ENCODE data around the gene FBF1.
A peak's percentile ranks its signal among the peaks of the same experiment; 100 is the strongest.

The FBF1 gene

GRCh38 chr17:75914643-75915267 is 26.1 kb downstream of the FBF1 start:
- no peak for DNase-seq

- no peak for DNase-seq
These were observed 27.2 kb downstream of the FBF1 start for GRCh38 chr17:75913537-75914210.

GRCh38 chr17:75910699-75911098 is 30.1 kb downstream of the FBF1 start:
- no peak for DNase-seq

- no peak for DNase-seq
These were observed 31.0 kb downstream of the FBF1 start for GRCh38 chr17:75909812-75910274.

- DNase-seq: no peak
These were observed 31.6 kb downstream of the FBF1 start for GRCh38 chr17:75909051-75909811.

GRCh38 chr17:75908201-75908600 is 32.6 kb downstream of the FBF1 start:
- DNase-seq: no peak

GRCh38 chr17:75906143-75906884 is 34.5 kb downstream of the FBF1 start:
- DNase-seq: no peak

- DNase-seq: peak; percentile 77 to 98
These were observed 35.9 kb downstream of the FBF1 start, which contains the start of gene MRPL38 for GRCh38 chr17:75904749-75905521. Gene MRPL38 (minus strand): TSS chr17:75904884. CDS start chr17:75904875, 9 bp downstream.

- DNase-seq: no peak
These were observed 38.4 kb downstream of the FBF1 start for GRCh38 chr17:75902406-75902805.

GRCh38 chr17:75901727-75902126 is 39.1 kb downstream of the FBF1 start:
- DNase-seq: no peak

- no peak for DNase-seq
These were observed 39.9 kb downstream of the FBF1 start for GRCh38 chr17:75900691-75901533.

- DNase-seq: no peak
These were observed 40.9 kb downstream of the FBF1 start for GRCh38 chr17:75899767-75900468.

- no peak for DNase-seq
These were observed 41.5 kb downstream of the FBF1 start for GRCh38 chr17:75899353-75899752.

GRCh38 chr17:75898791-75899190 is 42.1 kb downstream of the FBF1 start:
- DNase-seq: no peak

GRCh38 chr17:75898065-75898464 is 42.8 kb downstream of the FBF1 start:
- DNase-seq: no peak

GRCh38 chr17:75897160-75898019 is 43.5 kb downstream of the FBF1 start:
- DNase-seq: no peak

- peak; percentile 41 to 80 for DNase-seq
These were observed 44.3 kb downstream of the FBF1 start, which contains the start of gene TRIM65 for GRCh38 chr17:75896415-75897159. Gene TRIM65 (minus strand): TSS chr17:75896951. CDS start chr17:75896937, 14 bp downstream.

- peak in 1 of 2 donors; percentile 7 for DNase-seq
These were observed 45.3 kb downstream of the FBF1 start for GRCh38 chr17:75895370-75896155.
